Measurements from ENCODE around the gene ARHGAP31.

GRCh38 chr3:119324899-119325298 lies 30.7 kb downstream of the ARHGAP31 start:
- TF ChIP-seq CTCF (IDR thresholded peaks at IDR 0.05) (no peak), POLR2A (IDR thresholded peaks at IDR 0.05) (no peak)
